ENCODE results near the gene TJP3. TPM values are rescaled to one million over a fixed set of nuclear protein-coding genes. Genes with fewer than 3 reads are reported as not detected.

The TJP3 gene
- total RNA-seq, 1 donor from 2014 or later = 14.7 TPM

DNA sequence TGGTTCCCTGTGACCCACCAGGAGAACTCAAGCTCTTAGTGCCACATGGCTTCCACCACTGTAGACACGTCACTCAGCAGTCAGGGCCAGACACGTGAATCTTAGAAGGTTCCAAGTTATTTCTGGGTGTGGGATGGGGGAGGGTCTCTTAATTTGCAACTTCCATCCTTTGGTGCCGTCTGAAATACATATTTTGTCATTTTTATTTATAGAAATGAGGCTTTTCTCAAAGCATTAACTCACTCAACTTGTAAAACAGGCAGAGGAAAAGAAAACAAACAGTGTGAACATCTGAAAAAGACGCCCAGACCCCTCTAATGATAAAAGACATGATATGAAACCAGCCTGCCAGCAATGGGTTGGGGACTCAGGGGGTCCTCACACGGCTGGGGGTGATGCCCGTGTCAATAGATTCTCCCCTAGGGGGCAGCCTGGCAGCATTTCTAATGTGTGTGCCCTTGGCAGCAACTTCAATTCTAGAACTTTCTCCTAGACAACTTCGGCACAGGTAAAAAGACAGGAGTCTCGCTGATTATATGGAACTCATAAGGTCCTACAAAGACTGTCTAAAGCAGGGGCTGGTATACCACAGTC, 23.3 kb upstream of the TJP3 start:
- Histone ChIP-seq H3K9ac (no peak overlapping the region), H3K36me3 (no peaks in the 10 kb centered on the region), H3K79me2 (ENCODE audit: low read depth) (peaks cover 64% of the 10 kb centered on the region), H3K27ac (no peak overlapping the region), H3K4me2 (no peak overlapping the region), H3K4me1 (peaks cover 20% of the 10 kb centered on the region), H3K4me3 (no peak overlapping the region), H3K27me3 (no peaks in the 10 kb centered on the region), H3K9me3 (ENCODE audit: low read depth) (no peaks in the 10 kb centered on the region), H4K20me1 (ENCODE audit: low read depth) (peaks cover 57% of the 10 kb centered on the region), H3F3A (ENCODE audit: low read depth) (peaks cover 8% of the 10 kb centered on the region), H2AFZ (replicated peaks) (no peak overlapping the region)
- H3K4me1 Mint-ChIP-seq = peaks cover 29% of the 10 kb centered on the region
- DNase-seq (ENCODE audit: low spot score) = no peak
- peaks cover 19% of the 10 kb centered on the region for H3K36me3 Mint-ChIP-seq
- peaks cover 11% of the 10 kb centered on the region for H3K9me3 Mint-ChIP-seq
- TF ChIP-seq, protein P1, sequence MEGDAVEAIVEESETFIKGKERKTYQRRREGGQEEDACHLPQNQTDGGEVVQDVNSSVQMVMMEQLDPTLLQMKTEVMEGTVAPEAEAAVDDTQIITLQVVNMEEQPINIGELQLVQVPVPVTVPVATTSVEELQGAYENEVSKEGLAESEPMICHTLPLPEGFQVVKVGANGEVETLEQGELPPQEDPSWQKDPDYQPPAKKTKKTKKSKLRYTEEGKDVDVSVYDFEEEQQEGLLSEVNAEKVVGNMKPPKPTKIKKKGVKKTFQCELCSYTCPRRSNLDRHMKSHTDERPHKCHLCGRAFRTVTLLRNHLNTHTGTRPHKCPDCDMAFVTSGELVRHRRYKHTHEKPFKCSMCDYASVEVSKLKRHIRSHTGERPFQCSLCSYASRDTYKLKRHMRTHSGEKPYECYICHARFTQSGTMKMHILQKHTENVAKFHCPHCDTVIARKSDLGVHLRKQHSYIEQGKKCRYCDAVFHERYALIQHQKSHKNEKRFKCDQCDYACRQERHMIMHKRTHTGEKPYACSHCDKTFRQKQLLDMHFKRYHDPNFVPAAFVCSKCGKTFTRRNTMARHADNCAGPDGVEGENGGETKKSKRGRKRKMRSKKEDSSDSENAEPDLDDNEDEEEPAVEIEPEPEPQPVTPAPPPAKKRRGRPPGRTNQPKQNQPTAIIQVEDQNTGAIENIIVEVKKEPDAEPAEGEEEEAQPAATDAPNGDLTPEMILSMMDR (IDR thresholded peaks at IDR 0.05) = no peak
- TF ChIP-seq EZH2phosphoT487 (IDR thresholded peaks at IDR 0.05) = no peak
- no peak for TF ChIP-seq EZH2 (IDR thresholded peaks at IDR 0.05)
- H3K4me3 Mint-ChIP-seq = no peak overlapping the region
- no peak overlapping the region for H3K27ac Mint-ChIP-seq
- H3K27me3 Mint-ChIP-seq (ENCODE audit: insufficient read depth, low read depth) = peaks cover 9% of the 10 kb centered on the region

DNA sequence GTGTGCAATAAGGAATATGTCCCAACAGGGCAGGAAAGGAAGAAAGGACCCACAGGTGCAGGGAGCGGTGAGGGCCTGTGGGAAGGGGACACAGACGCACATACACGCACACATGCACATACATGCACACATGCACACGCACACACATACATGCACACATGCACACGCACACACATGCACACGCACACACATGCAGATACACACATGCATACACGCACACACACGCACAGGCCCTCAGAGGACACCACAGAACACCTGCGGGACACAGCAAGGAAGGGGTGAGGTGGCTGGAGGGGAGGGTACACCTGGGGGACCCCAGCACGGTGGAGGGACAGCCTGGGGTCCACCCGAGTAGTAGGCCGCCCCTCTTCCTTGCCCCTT, 20.8 kb upstream of the TJP3 start:
- Mint-ChIP-seq H3K36me3 (peaks cover 30% of the 10 kb centered on the region), H3K4me1 (peaks cover 23% of the 10 kb centered on the region), H3K9me3 (peaks cover 14% of the 10 kb centered on the region), H3K27me3 (ENCODE audit: insufficient read depth, low read depth) (peaks cover 5% of the 10 kb centered on the region), H3K4me3 (no peak overlapping the region), H3K27ac (peak overlapping the region; percentile 73)
- H3K36me3 ChIP-seq = no peaks in the 10 kb centered on the region
- no peaks in the 10 kb centered on the region for H3K27me3 ChIP-seq
- peak overlapping the region; percentile 80 for H3K4me2 ChIP-seq
- no peak overlapping the region for H3K4me3 ChIP-seq
- peaks cover 13% of the 10 kb centered on the region for H3K4me1 ChIP-seq
- peak overlapping the region; percentile 52 for H2AFZ ChIP-seq (replicated peaks)
- peaks cover 66% of the 10 kb centered on the region for H3K79me2 ChIP-seq (ENCODE audit: low read depth)
- H3F3A ChIP-seq (ENCODE audit: low read depth) = peaks cover 8% of the 10 kb centered on the region
- no peak overlapping the region for H3K9ac ChIP-seq
- TF ChIP-seq, protein P1 (IDR thresholded peaks at IDR 0.05) = no peak
- no peak for TF ChIP-seq EZH2 (IDR thresholded peaks at IDR 0.05)
- no peak for TF ChIP-seq EZH2phosphoT487 (IDR thresholded peaks at IDR 0.05)
- no peaks in the 10 kb centered on the region for H3K9me3 ChIP-seq (ENCODE audit: low read depth)
- H4K20me1 ChIP-seq (ENCODE audit: low read depth) = peaks cover 38% of the 10 kb centered on the region
- no peak overlapping the region for H3K27ac ChIP-seq
- no peak for DNase-seq (ENCODE audit: low spot score)

DNA sequence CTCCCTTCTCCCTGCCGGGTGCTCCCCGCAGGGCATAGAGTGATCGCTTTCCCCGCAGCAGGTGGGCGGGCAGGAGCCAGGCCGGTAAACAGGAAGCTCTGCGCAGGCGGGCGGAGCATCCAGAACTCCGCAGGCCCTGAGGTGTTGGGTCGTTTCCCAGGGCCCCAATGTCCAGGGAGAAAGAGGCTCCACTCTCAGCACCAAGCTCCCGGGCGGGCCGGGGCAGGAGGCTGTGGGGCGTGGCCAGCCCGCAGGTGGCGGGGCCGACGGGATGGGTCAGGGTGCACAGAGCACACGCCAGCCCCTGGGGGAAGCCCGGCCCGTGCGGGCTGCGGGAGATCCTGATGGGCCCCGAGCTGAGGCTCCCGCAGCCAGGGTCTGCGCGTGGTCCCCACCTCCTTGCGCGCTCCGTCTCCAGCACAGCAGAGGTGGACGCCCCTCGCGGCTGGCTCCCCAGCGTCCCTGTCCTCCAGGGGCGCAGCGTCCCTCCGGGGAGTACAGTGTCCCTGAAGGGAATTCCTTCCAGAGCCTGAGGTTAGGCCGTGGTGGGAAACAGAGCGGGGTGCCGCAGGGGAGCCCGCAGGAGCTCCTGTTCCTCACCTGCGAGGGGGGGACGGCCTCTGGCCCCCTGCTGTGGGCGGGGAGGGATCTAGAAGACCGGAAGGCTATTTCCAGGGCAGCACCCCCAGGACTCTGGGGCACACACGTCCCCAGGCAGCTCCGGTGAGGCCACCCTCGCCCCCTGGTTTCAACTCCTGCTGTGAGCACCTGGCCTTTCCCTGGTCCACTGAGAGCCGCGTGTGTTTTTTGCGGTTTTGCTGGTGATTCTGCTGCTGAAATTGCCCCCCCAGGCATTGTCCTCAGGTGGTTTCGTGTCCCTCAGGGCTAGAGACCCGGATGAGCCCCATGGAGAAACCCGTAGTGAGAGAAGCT, 20.1 kb upstream of the TJP3 start:
- no peak overlapping the region for H3K27ac ChIP-seq
- peak overlapping the region; percentile 80 for H3K4me2 ChIP-seq
- no peaks in the 10 kb centered on the region for H3K9me3 ChIP-seq (ENCODE audit: low read depth)
- H3K79me2 ChIP-seq (ENCODE audit: low read depth) = peaks cover 67% of the 10 kb centered on the region
- peak; percentile 47 for DNase-seq (ENCODE audit: low spot score)
- H3K4me1 ChIP-seq = peaks cover 13% of the 10 kb centered on the region
- H3K4me3 Mint-ChIP-seq = no peak overlapping the region
- peak overlapping the region; percentile 29 for H3K4me3 ChIP-seq
- peak overlapping the region; percentile 52 for H2AFZ ChIP-seq (replicated peaks)
- no peaks in the 10 kb centered on the region for H3K36me3 ChIP-seq
- H3K9me3 Mint-ChIP-seq = peaks cover 14% of the 10 kb centered on the region
- H4K20me1 ChIP-seq (ENCODE audit: low read depth) = peaks cover 36% of the 10 kb centered on the region
- H3K9ac ChIP-seq = no peak overlapping the region
- no peak overlapping the region for H3K27ac Mint-ChIP-seq
- H3F3A ChIP-seq (ENCODE audit: low read depth) = peaks cover 8% of the 10 kb centered on the region
- no peaks in the 10 kb centered on the region for H3K27me3 ChIP-seq
- peaks cover 30% of the 10 kb centered on the region for H3K36me3 Mint-ChIP-seq
- H3K4me1 Mint-ChIP-seq = peaks cover 20% of the 10 kb centered on the region
- peaks cover 7% of the 10 kb centered on the region for H3K27me3 Mint-ChIP-seq (ENCODE audit: insufficient read depth, low read depth)
- TF ChIP-seq, protein P1 (IDR thresholded peaks at IDR 0.05) = no peak
- no peak for TF ChIP-seq EZH2 (IDR thresholded peaks at IDR 0.05)
- TF ChIP-seq EZH2phosphoT487 (IDR thresholded peaks at IDR 0.05) = no peak

All from neural progenitor cell (in vitro differentiated cells).